NCI-H345 (cell line): Measurements from ENCODE around the gene LSM8.
A peak's percentile ranks its signal among the peaks of the same experiment; 100 is the strongest.
"Not testable (repeated sequence)": the region's sequence is repeated elsewhere in the genome, so short reads cannot be mapped to it uniquely, and the experiment has no call there.

Source experiments
- DNase-seq: peaks from one replicate; lab custom pipeline; 2025; lab: John Stamatoyannopoulos, UW

Gene LSM8

DNA sequence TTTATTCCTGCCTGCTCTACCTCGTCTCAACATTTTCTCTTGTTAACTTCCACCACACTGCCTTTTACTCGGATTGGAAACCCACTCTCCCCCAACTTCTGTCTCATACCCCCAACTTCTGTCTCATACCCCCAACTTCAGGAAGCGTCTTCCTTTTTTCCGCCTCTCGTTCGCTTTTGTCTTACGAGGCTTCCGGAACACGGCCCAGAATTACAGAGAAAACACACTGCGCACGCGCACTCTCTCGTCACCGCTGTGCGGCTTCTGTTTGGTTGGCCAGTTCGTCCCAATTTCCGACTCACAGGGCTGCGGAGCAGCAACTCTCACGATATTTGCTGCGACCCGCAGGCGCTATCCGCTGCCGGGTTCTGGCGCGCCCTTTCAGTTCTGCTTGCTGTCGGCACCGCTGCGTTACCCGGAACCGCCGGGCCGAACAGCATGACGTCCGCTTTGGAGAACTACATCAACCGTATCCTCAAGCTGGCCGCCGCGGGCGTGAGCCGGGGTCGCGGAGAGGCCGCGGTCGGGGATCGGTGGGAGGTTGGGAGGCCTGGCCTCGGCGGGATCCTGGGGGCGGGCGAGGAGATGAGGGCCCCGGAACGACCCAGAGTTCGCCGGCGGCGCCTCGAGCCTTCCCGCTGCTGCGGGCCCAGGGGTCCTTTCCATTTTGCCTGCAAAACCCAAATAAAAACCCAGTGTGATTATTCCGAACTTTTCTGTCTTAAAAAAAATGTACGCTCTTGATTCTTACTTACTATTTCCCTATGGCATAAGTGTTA is at the start of gene LSM8:
Gene LSM8 (plus strand): TSS at position 379 of the 779 bp plus-strand sequence. CDS start 60 bp downstream, at position 439.
- peak; percentile 98 for DNase-seq

DNA sequence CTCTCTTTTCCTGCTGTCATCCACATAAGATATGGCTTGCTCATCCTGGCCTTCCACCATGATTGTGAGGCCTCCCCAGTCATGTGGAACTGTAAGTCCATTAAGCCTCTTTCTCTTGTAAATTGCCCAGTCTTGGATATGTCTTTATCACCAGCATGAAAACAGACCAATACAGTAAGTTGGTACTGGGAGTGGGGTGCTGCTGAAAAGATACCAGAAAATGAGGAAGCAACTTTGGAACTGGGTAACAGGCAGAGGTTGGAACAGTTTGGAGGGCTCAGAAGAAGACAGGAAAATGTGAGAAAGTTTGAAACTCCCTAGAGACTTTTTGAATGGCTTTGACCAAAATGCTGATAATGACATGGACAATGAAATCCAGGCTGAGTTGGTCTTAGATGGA is 49.5 kb upstream of the LSM8 start:
- not testable (repeated sequence) for DNase-seq

DNA sequence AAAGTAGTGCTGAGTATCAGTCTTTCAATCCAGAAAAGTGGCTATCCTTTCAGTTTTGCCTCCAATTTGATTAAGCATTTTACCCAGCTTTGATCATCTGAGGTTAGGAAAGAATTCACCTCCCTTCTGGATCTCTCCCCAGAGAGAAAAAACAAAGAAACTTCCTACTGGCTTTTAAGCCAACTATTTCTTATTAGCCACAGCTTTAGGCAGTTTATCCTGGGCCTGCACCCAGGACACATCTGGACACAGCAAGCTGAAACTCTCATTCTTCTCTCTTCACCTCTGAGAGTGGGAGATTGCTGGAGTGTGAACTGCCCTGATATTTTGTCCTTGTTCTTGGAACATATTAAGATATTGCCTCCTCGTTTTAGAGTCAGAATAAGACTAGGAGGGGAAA is 43.5 kb upstream of the LSM8 start:
- DNase-seq: no peak

DNA sequence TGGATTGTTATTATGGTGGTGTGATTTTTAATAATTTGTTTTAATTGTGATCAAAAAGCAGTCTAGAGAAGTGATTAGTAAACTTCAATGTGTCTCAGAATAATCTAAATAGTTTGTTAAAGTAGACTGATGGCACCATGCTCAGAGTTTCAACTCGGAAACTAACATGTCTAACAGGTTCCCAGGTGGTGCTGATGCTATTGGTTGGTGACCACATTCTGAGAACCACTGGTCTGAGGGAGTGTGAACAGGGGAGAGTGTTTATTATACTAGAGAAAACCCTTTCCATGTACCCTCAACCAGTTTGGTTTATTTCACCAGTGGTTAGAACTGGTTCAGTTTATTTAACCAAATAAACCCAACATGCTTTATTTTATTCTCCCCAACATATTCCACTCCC is 42.0 kb upstream of the LSM8 start:
- DNase-seq: no peak

DNA sequence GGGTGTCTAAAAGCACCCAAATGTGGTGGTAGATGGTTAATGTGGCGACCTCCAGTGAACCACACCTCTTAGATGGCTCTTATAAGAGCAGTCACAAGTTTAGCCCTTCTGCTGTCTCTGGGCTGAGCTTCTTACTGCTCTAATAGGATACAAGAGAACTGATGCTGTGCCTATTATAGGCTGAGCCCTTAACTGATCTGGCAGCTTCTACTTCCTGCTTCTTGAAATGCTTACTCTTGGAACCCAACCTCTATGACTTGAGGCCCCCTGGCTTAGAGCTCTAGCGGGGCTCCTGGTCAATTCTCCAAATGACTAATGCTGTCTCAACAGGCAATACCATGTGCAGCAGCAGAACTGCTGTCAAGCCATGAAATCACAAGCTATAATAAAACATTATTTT is 35.0 kb upstream of the LSM8 start:
- DNase-seq: no peak

DNA sequence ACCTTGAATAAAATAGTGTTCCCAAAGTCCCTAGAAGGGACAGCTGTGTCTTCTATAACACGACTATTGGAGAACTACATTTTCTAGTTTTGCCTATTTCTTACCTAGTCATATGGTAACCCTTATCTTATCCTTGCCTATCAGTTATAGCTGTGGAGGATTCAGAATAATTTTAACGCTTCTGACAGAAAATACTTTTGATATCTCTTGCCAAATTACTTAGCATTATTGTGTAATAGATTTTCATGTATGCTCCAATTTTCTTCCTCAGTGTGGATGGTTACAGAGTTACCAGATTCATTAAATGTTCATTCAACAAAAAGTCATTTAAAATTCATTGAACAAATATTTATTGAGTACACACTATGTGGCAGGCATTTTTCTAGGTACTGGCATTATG is 34.6 kb upstream of the LSM8 start:
- no peak for DNase-seq

DNA sequence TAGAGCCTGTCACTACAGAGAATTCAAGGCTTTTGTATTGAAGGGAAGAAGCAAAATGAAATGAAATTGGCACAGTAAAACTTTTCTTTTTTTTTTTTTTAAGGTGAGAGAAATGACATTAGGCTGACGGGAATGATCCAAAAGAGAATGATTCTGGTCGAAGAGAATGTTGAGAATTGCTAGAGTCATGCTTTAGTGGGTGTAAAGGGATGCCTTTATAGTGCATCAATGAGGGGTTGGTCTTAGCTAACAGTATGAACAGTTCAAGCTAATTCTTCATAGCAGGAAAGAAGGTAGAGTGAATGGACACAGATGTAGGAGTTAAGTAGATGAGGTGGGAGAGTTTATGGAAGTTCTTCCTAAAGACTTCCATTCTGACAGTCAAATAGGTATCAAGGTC is 32.3 kb upstream of the LSM8 start:
- no peak for DNase-seq

DNA sequence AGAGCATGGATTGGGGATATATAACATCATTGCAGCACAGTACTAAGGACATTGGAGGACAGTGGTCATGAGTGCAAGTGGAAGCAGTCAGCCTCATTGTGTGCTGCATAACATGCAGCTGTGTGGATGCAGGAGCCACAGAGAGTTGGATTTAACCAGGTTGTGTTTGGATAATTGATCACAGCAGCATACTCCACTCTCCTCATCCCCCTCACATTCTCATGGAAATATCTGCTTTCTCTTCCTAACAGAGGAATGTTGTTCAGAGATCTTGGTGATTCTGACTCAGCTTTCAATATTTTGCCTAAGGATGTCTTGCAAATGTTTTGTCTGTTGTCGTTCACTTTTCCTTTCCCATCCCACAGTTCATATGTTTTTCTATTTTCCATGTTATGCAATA is 31.8 kb upstream of the LSM8 start:
- DNase-seq: no peak

DNA sequence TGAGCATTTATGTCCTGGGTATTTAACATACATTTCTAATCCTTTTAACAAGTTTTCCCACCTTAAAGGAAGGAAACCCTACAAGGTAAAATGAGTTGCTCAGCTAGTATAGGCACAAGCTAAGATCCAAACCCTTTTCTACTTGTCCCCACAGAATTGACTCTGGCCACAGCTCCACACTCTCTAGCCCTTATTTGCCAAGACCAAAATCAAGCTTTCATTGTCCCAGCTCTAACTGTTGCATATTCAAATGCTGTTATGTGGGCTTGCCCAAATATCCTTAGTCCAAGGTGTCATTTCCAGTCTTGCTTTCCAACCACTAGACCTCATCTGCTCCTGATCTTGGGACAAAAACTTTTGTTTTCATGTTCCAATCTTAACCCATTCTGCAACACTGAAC is 31.3 kb upstream of the LSM8 start:
- DNase-seq: no peak

DNA sequence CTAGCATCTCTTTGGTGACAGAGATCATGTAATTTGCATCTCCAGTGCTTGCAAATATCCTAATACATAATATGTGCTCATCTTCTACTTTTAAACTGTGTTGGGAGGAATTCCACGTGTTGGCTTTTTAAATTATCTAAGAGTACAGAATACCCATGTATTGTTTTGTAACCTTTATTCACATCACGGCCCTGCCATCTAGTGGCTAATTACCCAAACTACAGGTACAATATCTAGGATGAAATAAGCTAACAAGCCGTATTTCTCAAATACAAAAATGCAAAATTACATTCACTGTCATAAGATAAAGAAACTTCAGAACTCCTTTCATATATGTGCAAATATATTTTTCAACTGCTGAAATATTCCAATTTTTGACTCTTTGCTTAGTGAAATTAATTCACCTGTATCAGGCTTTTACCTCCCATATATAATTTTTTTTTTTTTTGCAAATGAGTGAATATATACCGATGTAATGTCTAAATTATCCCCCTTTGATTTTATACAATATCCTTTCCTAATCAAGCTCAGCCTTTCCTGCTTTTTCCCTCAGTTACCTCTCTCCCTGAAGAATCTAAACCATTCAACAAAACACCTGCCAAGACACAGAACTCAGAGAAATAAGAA is 30.3 kb upstream of the LSM8 start:
- peak; percentile 50 for DNase-seq

DNA sequence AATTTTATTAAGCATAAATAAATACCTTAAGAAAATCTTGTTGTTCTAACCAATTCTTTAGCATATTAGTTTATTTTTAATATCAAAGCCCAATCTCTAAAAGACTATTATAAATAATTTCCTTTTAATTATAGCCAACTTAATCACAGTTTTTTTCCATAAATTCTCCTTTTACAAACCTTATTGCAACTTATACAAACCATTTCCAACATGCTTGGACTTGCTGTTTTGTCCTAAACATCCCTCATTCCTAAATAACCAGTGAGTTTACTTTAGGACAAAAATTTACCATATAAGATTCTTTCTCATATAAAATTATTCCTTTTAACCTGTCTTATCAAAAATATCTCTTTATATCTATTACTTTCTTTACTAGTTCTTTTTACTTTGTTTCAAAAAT is 25.2 kb upstream of the LSM8 start:
- no peak for DNase-seq

DNA sequence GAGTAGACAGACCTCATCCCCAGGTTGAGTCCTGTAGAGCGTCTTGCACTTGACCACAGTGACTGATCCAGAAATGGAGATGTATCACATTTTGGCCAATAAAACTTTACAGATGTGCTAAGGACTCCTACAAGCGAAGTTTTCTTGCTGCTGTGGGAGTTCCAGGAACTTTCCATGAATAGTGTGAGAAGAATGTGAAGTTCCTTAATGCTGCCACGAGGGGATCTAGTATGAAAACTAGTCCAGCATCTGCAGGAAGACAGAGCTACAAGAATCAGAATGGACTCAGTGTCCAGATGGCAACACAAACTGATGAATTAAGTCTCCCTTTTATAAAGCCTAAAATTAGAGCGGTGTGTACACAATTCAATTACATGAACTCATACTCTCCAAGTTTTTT is 14.8 kb upstream of the LSM8 start:
- DNase-seq: no peak

DNA sequence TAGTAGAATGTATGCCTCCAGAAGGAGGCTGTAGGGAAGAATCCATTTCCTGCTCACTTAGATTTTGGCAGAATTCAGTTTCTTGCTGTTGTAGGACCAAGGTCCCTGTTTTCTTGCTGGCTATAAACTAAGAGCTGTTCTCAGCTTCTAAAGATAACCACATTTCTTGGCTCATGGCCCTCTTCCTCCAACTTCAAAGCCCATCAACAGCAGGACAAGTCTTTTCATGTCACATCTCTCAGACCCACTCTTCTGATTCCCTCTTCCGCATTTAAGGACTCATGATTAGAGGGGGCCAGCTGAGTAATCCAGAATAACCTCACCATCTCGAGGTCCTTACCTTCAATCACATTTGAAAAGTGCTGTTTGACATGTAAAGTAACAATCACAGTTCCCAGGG is 8.2 kb upstream of the LSM8 start:
- DNase-seq: no peak

DNA sequence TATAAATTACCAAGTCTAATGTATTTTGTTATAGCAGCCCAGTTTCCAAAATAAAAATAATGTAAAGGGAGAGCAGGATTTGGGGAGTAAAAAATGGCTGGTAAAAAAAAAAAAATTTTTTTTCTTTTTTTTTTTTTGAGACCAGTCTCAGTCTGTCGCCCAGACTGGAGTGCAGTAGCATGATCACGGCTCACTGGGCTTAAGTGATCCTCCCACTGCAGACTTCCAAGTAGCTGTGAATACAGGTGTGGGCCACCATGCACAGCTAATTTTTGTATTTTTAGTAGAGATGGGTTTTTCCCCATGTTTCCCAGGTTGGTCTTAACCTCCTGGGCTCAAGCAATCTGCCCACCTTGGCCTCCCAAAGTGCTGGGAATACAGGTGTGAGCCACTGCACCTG is 4.8 kb upstream of the LSM8 start:
- no peak for DNase-seq

DNA sequence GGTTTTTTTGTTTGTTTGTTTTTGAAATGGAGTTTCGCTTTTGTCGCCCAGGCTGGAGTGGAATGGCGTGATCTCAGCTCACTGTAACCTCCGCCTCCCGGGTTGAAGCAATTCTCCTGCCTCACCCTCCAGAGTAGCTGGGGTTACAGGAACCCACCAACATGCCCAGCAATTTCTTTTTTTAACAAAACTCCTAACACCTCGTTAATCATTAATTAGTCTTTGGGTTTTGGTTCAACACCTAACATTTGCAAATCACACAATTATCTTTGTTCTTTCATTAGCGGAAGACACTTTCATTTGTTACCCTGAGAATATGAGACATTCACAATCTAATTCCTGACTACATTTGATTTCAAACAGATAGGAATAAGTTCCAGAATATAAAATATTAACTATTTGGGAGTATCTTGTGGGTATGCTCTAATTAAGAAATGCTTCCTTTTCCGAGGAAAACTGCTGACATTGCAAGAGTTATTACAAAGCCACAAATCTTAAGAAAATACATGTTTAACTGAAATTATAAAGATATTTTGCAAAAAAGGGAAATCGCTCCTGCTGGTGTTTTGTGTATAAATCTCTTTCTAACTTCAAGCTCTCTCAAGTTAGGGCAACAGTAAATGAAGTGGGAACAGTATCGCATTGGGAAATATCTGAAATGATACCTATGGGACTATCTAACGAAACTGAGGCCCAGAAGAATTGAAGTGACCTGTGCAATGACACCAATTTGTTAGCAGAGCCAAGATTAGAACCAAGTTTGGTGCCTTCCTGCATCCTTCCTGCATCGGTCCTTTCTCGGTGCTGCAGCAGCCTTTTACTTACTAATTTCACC is 1.2 kb upstream of the LSM8 start:
- DNase-seq: no peak

DNA sequence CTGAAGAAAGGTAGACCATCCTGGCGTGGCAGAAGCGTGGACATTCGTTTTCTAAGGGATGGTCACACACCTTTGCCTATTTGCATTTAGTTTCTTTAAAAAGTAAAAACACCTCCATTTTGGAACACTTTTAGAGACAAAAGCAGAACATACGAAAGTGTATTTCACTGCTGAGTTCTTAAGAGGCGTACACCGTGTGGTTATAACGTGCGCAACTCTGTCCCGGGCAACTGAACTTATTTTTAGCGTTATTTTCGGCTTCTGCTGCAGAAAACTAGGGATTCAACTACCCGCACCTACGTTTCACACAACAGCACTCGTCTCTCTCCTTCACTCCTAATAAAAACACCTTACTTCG is 557 bp upstream of the LSM8 start:
- DNase-seq: no peak

DNA sequence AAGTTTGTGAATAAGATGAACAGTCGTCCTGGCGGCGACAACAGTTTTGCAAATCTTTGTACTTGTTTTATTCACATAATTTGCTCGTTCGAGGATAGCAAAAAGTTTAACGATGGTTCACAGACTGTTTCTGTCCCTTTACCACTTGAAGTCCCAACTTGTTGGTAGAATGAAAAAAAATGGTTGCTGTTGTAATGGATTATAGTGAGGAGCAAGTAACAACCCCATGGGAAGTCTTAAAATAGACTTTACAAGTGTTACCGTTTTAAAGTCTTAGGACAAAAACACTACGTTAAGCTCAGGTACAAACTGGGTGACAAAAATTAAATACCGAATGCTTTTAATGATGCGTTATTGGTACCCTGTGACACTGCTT is 589 bp downstream of the LSM8 start:
- no peak for DNase-seq

DNA sequence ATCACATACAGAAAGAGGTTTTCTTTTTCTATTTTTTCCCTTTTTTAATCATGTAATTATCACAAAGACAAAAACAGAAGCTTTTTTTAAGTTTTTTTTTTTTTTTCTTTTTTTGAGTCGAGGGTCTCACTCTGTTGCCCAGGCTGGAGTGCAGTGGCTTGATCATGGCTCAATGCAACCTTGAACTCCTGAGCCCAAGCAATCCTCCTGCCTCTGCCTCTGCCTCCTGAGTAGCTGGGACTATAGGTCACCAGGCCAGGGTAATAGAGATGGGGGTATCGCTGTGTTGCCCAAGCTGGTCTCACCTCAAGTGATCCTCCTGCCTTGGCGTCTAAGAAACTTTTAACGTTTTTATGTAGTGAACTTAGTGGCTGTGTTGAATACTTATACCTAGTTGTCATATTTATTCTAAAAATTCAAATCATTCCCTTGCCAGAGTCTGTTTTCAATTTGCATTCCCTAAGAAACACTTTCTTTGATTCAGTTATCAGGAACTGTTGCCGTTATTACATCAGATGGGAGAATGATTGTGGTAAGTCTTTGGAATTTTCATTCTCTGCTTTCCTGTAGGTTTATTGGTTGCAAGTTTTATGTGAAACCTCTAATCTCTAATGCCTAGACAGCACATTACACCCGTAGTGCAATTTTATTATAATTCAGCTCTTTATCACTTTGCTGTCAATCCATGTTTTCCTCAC is 1.3 kb downstream of the LSM8 start:
- no peak for DNase-seq

DNA sequence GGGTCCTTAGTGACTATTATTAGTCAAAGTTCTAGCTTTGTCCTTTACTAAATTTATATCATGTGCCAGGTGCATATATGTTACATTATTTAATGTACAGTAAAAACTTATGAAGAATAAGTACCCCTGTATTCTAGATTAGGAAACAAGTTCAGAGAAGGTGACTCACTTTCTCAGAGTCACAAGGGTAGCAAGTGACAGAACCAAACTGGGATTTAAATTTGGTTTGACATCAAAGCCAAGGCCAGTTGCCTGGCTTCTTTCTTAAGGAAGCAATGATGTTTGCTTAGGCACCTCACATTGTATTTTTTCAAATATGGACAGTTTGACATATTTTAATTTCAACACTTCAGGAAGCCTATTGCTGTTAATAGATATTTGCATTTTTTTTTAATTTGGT is 2.5 kb downstream of the LSM8 start:
- no peak for DNase-seq

DNA sequence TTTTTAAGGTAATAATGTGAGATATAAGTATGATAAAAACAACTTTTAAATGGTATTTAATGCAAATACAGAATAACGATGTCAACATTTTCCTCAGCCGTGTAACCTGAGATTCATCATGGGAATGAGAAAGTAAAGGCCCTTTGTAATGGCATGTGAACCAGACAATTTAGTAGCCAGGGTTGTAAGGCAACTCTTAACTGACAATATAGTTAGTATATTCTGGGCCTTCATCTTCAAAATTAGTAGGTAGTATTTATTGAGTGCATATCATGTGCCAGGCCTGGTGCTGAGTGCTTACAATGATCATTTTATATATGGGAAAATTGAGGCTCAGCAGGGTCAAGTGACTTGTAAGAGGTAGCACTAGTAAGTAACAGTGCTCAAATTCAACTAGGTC is 10.6 kb downstream of the LSM8 start:
- DNase-seq: no peak

DNA sequence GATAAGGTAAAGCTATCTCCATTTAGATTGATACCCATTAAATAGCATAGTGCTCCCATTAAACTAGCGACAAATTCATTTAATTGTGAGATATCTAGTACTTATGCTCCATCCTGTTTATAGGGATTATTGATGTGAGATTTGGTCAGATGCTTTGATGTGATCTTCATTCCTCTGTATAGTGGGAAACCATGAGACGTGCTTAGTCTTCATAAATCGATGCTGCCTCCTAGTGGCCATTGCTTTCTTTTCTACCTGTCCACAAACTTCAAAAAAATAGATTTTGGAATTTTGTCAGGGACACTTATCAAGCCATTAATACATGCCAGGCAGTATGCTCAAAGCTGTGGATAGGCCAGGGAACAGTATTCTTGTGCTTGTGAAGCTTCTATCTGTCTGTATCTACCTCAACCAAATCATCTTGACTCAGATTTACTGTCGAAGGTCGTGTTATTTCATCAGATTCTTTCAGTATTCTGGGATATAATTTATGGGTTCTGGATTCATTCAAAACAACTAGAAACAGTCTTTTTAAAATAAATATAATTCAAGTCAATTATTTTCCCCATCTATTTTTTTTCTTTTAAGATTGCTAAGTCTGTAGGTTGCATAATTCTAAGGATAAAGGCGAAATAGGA is 12.0 kb downstream of the LSM8 start:
- DNase-seq: peak; percentile 48

DNA sequence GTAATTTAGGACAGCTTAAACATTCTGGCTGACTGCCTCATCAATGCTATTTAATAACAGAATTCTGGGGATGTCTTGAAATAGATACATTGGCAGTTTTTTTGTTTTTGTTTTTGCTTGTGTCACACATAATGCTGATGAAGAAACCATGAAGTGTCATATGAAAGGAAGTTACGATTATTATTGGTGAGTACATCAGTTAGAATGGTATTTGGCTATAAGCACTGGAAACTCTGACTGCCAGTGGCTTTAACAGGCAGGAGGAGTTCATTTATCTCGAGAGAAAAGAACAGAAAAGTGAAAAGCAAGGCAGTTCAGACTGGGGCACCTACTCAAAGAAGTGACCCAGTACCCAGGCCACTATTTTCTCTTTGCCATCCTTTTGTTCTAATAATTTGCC is 18.1 kb downstream of the LSM8 start:
- no peak for DNase-seq
